Left kidney (tissue), 2 donors: ENCODE measurements around the gene CSK. TPM values are rescaled to one million over a fixed set of nuclear protein-coding genes. Genes with fewer than 3 reads are reported as not detected.

Experiments used
- DNase-seq: peaks from one replicate; pipeline ENCODE4 v3.0.0-alpha.2; 2013
- polyA plus RNA-seq: library from polyadenylated mRNA; unstranded; fragments of 120-200 nt; gene quantifications from one replicate; pipeline ENCODE4 v1.2.1, GENCODE V29; 2013; ENCODE audit not compliant: insufficient read length

Gene CSK
- polyA plus RNA-seq, 1 donor, result 46.2 TPM

DNA sequence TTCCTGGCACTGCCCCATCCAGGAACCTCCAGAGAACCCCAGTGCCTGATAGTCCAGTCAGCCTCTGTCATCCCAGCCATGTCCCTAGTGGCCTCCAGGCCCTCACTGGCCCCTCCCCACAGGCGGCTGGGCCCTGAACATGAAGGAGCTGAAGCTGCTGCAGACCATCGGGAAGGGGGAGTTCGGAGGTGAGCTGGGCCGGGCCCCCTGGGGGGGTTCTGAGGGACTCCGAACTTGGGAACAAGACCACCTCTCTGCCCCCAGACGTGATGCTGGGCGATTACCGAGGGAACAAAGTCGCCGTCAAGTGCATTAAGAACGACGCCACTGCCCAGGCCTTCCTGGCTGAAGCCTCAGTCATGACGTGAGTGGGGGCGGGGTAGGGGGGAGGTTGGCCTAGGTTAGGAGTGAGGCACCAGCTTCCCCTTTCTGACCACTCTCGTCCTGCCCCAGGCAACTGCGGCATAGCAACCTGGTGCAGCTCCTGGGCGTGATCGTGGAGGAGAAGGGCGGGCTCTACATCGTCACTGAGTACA lies 18.7 kb downstream of the CSK start:
- no peak for DNase-seq

- DNase-seq, result no peak
These were observed 19.6 kb downstream of the CSK start for GRCh38 chr15:74801311-74801997.

DNA sequence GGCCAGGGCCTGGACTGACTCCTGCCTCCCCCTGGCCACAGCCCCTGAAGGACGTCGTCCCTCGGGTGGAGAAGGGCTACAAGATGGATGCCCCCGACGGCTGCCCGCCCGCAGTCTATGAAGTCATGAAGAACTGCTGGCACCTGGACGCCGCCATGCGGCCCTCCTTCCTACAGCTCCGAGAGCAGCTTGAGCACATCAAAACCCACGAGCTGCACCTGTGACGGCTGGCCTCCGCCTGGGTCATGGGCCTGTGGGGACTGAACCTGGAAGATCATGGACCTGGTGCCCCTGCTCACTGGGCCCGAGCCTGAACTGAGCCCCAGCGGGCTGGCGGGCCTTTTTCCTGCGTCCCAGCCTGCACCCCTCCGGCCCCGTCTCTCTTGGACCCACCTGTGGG lies 20.4 kb downstream of the CSK start:
- no peak for DNase-seq

DNA sequence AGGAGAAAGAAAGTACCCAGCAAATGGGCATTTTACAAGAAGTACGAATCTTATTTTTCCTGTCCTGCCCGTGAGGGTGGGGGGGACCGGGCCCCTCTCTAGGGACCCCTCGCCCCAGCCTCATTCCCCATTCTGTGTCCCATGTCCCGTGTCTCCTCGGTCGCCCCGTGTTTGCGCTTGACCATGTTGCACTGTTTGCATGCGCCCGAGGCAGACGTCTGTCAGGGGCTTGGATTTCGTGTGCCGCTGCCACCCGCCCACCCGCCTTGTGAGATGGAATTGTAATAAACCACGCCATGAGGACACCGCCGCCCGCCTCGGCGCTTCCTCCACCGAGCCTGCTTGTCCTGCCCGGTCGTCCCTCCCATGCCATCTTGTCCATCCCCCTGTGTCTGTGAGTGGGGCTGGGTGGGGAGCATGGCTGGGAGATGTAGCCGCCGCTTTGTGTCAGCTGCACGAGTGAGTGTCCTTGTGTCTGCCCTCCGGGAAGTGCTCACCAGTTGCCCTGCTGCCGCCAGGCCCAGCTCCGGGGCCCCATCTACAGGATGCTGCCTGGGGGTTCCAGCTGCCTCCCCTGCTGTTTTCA lies 21.1 kb downstream of the CSK start:
- DNase-seq, result no peak

GRCh38 chr15:74804935-74805334 lies 23.1 kb downstream of the CSK start:
- DNase-seq, result no peak

DNA sequence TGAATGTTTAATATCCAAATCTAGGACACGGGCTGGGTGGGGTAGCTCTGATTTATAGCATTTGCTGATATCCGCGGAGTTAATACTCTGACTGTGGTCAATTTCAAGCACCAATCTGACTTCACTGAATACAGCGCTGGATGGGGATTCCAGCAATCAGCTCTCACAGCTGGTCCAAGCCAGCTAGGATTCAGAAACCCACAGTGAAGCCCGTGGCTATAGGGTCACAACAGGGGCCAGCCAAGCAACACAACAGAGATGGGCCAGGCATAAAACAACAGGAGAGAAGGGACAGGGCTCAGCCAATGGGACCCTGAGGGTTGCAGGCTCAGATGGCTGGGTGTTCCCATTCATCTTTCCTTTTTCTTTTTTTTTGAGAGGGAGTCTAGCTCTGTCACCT lies 25.4 kb downstream of the CSK start:
- DNase-seq, result no peak

GRCh38 chr15:74808078-74808839 lies 26.4 kb downstream of the CSK start:
- no peak for DNase-seq

DNA sequence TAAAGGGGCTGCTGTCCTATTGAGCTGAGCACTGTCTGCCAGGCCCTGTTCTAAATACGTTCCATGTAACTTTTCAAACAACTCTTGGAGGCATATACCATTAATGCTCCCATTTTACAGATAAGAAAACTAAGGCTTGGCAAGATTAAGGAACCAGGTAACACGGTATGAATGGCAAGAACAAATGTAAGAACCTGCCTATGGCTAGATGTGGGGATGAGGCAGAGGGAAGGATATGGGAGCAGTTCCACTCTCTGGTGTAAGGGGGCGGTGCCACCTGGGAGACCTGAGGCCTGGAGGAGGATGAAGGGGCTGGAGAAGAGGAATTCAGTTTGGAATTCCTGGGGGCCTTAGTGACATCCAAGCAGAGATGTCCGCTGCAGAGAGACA lies 27.0 kb downstream of the CSK start:
- DNase-seq, result no peak

GRCh38 chr15:74809242-74809641 lies 27.4 kb downstream of the CSK start:
- no peak for DNase-seq

DNA sequence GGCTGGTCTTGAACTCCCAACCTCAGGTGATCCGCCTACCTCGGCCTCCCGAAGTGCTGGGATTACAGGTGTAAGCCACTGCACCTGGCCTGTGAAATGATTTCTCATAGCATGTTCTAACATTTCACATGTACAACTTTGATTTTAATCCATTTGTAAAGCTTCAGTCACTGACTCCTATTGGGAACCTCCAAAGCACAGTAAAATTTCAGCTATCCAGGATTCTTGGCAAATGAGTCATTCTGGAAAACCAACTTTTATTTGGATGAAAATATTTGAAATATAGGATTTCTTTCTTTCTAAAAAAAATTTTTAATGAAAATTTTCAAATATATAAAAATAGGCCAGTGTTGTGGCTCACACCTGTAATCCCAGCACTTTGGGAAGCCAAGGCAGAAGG lies 28.1 kb downstream of the CSK start:
- DNase-seq, result no peak

DNA sequence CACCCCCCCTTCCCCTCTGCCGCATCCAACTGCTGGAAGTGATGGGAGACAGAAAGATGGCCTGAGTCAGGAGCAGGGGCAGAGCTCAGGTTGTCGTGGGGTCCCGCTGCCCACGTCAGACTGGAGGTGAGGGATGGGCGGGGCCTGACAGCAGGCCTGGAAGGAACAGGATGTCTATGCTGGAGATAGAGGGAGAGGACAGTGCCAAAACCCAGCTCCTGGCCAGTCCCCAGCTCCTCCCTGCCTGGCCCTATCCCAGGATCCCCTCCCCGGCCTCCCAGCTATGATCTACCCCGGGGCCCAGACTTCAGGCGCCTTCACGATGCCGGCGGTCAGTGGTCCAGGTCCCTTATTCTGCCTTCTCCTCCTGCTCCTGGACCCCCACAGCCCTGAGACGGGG lies 30.7 kb downstream of the CSK start, which contains the start of gene LMAN1L:
Gene LMAN1L, plus strand, starts transcription at position 303 of the 400 bp plus-strand sequence. Its CDS starts 20 bp downstream, at position 323.
- DNase-seq, result no peak

DNA sequence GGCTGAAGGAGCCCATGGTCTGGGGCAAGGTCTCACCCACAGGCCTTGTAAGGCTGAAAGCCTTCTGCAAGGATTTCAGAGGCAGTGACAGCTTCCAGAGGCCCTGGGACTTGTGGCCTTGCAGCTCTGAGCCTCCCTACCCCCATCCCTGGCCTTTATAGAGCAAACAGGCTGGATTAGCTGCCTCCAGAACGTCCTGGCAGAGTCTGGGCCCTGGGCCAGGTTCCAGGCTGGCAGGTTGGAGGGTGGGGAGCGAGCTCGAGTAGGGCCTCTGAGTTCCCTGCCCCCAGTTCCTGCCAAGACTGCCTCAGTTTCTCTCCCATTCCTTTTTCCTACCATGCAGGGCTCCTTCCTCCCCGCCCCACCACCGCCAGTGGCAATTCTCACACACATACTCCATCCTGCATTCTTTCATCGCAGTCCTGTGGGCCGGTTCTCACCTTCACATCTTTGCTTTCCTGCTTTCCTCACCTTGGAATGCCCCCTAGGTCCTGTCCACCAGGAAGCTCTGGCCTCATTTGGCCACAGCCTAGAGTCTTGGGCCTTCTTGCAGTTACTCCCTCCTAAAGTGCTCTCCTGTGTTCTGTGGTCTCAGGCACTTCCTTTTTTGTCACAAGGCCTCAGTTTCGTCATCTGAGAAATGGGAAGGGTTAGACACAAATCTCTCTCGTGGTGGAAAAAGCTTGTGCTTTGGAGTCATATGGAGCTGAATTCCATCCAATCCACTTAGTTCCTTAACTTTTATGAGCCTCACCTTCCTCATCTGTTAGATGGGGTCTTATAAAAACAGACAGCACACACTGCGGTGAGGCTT lies 33.4 kb downstream of the CSK start:
- no peak for DNase-seq

DNA sequence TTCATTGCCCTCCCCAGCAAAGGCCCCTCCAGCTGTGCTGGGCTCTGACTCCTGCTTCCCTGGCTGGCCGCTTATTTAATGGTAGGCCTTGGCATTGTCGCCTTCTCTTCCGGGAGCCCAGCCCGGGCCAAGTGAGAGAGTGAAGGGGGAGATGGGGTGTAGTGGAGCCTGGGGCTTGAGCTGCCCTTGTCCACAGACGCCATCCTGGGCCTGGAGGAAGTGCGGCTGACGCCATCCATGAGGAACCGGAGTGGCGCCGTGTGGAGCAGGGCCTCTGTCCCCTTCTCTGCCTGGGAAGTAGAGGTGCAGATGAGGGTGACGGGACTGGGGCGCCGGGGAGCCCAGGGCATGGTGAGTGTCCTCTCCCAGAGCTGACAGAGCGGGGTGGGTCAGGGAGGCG lies 34.1 kb downstream of the CSK start:
- DNase-seq, result no peak

GRCh38 chr15:74816624-74817369 lies 34.9 kb downstream of the CSK start:
- no peak for DNase-seq

GRCh38 chr15:74817370-74817737 lies 35.5 kb downstream of the CSK start:
- no peak for DNase-seq

GRCh38 chr15:74820056-74820455 lies 38.2 kb downstream of the CSK start:
- no peak for DNase-seq

- DNase-seq, result no peak
These were observed 39.4 kb downstream of the CSK start for GRCh38 chr15:74821091-74821789.

DNA sequence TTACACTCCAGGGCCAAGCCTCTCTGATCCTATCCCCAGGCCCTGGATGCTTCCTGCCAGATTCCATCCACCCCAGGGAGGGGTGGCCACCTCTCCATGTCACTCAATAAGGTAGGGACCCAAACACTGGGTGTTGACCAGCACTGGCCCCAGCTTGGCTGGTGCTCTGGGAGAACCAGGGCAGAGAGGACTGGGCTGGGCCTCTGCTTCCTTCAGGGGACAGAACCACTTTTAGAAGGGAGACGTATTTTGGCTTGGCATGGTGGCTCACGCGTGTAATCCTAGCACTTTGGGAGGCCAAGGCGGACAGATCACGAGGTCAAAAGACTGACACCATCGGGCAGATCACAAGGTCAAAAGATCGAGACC lies 39.9 kb downstream of the CSK start:
- DNase-seq, result no peak

DNA sequence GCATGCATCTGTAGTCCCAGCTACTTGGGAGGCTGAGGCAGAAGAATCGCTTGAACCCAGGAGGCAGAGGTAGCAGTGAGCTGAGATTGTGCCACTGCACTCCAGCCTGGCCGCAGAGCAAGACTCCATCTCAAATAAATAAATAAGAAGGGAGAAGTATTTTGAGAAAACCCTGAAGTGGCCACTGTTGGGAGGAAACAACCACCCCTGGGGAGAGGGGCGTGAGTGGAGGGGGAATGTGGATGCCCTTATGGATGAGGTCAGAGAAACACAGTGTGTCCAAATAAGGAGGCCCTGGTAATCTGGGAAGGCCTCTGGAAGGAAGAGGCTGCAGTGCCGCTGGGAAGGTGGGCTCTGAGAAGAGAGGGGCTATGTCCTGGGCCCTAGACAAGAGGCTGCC lies 40.4 kb downstream of the CSK start:
- no peak for DNase-seq

DNA sequence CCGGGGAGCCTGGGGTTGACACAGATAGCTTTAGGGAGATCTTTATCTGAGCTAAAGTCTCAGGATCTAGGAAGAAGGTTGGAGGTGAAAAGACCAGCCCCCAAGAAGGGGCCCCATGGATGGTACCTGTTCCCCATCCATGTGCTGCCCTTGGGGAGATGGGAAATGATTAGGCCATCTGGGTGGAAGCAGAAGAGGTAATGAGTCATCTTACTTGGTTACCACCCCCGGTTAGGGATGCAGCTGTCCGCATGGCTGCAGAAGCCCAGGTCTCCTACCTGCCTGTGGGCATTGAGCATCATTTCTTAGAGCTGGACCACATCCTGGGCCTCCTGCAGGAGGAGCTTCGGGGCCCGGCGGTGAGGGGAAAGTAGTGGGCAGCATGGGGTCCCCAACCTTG lies 41.4 kb downstream of the CSK start:
- DNase-seq, result no peak

DNA sequence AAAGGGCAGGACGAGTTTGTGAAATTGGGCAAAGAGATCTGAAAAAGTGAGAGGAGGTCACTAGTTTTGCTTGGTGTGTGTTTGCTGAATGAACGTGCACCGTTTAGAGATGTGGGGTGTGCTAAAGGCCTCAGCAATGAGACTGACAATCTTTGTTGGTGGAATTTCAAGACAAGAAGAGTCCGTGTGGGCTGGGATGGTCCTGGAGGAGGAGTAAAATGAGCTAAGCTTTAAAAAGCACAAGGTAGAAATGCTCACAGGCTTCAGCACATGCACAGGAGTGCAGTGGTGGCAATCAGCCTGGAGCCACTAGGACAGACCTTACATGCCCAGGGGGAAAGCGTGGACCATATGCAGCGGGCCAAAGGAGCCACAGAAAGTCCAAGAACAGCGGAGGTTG lies 43.1 kb downstream of the CSK start:
- DNase-seq, result no peak
